Mucosa of rectum (tissue), 2 donors: Measurements from ENCODE around the gene UBE2L3.
A peak's percentile ranks its signal among the peaks of the same experiment; 100 is the strongest.
"Not testable (repeated sequence)": the region's sequence is repeated elsewhere in the genome, so short reads cannot be mapped to it uniquely, and the experiment has no call there.

ENCODE experiments used
- H3K27ac ChIP-seq, 2 donors: one replicate each; pipeline ENCODE4 v1.7.0; 2013; ENCODE audit warnings: inconsistent platforms in 2 of 2, low read depth in 2 of 2, low read length in 2 of 2
- H3K27me3 ChIP-seq, 2 donors: one replicate each; pipeline ENCODE4 v1.7.0; 2013; ENCODE audit warnings: low read length in 2 of 2; ENCODE audit not compliant: control insufficient read depth in 2 of 2, insufficient read depth in 2 of 2
- H3K36me3 ChIP-seq, 2 donors: one replicate each; pipeline ENCODE4 v1.7.0; 2013; ENCODE audit warnings: low read length in 2 of 2; ENCODE audit not compliant: control insufficient read depth in 2 of 2, insufficient read depth in 2 of 2
- H3K4me1 ChIP-seq, 2 donors: one replicate each; pipeline ENCODE4 v1.7.0; 2013; ENCODE audit warnings: low read length in 2 of 2, mild to moderate bottlenecking in 1 of 2; ENCODE audit not compliant: control insufficient read depth in 2 of 2, insufficient read depth in 2 of 2
- H3K4me3 ChIP-seq, 2 donors: one replicate each; pipeline ENCODE4 v1.7.0; 2013; ENCODE audit warnings: low read length in 2 of 2
- H3K9ac ChIP-seq, 2 donors: one replicate each; pipeline ENCODE4 v1.7.0; 2013; ENCODE audit warnings: low read length in 2 of 2, low read depth in 1 of 2, mild to moderate bottlenecking in 1 of 2
- H3K9me3 ChIP-seq, 2 donors: one replicate each; pipeline ENCODE4 v1.7.0; 2013; ENCODE audit warnings: low read length in 2 of 2; ENCODE audit not compliant: control insufficient read depth in 2 of 2
- donor health status: healthy.
- donor health status: Normal muscosa, but diverticular disease.

UBE2L3 gene

GRCh38 chr22:21636629-21637218 is 69.2 kb downstream of the UBE2L3 start:
- Histone ChIP-seq H3K4me3 (no peak overlapping the region), H3K9me3 (no peaks in the 10 kb centered on the region), H3K27me3 (no peaks in the 10 kb centered on the region), H3K27ac (no peak overlapping the region), H3K9ac (no peak overlapping the region), H3K36me3 (no peaks in the 10 kb centered on the region), H3K4me1 (peaks cover 7% of the 10 kb centered on the region in 2 donors)

GRCh38 chr22:21637450-21637849 is 69.9 kb downstream of the UBE2L3 start:
- not testable (repeated sequence) for H3K27ac ChIP-seq, H3K9me3 ChIP-seq, H3K9ac ChIP-seq, H3K36me3 ChIP-seq, H3K27me3 ChIP-seq, H3K4me3 ChIP-seq
- peaks cover 7 to 10% of the 10 kb centered on the region in 2 donors for H3K4me1 ChIP-seq

- Histone ChIP-seq H3K36me3 (peaks cover 0 to 6% of the 10 kb centered on the region in 2 donors), H3K9me3 (no peaks in the 10 kb centered on the region), H3K4me3 (no peak overlapping the region), H3K27me3 (no peaks in the 10 kb centered on the region), H3K27ac (no peak overlapping the region), H3K4me1 (peaks cover 17 to 18% of the 10 kb centered on the region in 2 donors), H3K9ac (no peak overlapping the region)
These were observed 71.8 kb downstream of the UBE2L3 start for GRCh38 chr22:21639359-21639758.

GRCh38 chr22:21640810-21641209 is 73.3 kb downstream of the UBE2L3 start:
- H3K27ac ChIP-seq: no peak overlapping the region
- no peak overlapping the region for H3K4me3 ChIP-seq
- no peaks in the 10 kb centered on the region for H3K9me3 ChIP-seq
- H3K4me1 ChIP-seq: peaks cover 17 to 18% of the 10 kb centered on the region in 2 donors
- peak overlapping the region in 1 of 2 donors; percentile 63 for H3K9ac ChIP-seq
- no peaks in the 10 kb centered on the region for H3K27me3 ChIP-seq
- peaks cover 0 to 11% of the 10 kb centered on the region in 2 donors for H3K36me3 ChIP-seq

- Histone ChIP-seq H3K4me3 (peak overlapping the region; percentile 65 to 68), H3K27me3 (no peaks in the 10 kb centered on the region), H3K36me3 (peaks cover 0 to 11% of the 10 kb centered on the region in 2 donors), H3K27ac (peak overlapping the region; percentile 40 to 54), H3K4me1 (peaks cover 18% of the 10 kb centered on the region in 2 donors), H3K9ac (peak overlapping the region; percentile 63), H3K9me3 (no peaks in the 10 kb centered on the region)
These were observed 73.9 kb downstream of the UBE2L3 start for GRCh38 chr22:21641417-21641788.

- Histone ChIP-seq H3K9ac (peak within 1 kb of the TSS; percentile 63 to 73), H3K27me3 (no peaks in the 10 kb centered on the region), H3K4me1 (peaks cover 18 to 20% of the 10 kb centered on the region in 2 donors), H3K27ac (peak within 1 kb of the TSS; percentile 69 to 74), H3K4me3 (peak within 1 kb of the TSS; percentile 80 to 85), H3K36me3 (peaks cover 0 to 11% of the 10 kb centered on the region in 2 donors), H3K9me3 (no peaks in the 10 kb centered on the region)
These were observed 74.5 kb downstream of the UBE2L3 start, which contains the start of gene SDF2L1 for GRCh38 chr22:21641789-21642583. Gene SDF2L1, plus strand, starts transcription at chr22:21642302. Its CDS starts 35 bp downstream, at chr22:21642337.

- peak overlapping the region; percentile 53 to 73 for H3K9ac ChIP-seq
- peak overlapping the region; percentile 80 to 85 for H3K4me3 ChIP-seq
- H3K27me3 ChIP-seq: no peaks in the 10 kb centered on the region
- H3K27ac ChIP-seq: peak overlapping the region; percentile 69 to 74
- no peaks in the 10 kb centered on the region for H3K9me3 ChIP-seq
- peaks cover 18 to 20% of the 10 kb centered on the region in 2 donors for H3K4me1 ChIP-seq
- peaks cover 0 to 11% of the 10 kb centered on the region in 2 donors for H3K36me3 ChIP-seq
These were observed 75.3 kb downstream of the UBE2L3 start for GRCh38 chr22:21642584-21643448.

GRCh38 chr22:21643533-21644357 is 76.2 kb downstream of the UBE2L3 start:
- Histone ChIP-seq H3K27ac (no peak overlapping the region), H3K4me1 (peaks cover 18 to 20% of the 10 kb centered on the region in 2 donors), H3K9me3 (no peaks in the 10 kb centered on the region), H3K27me3 (no peaks in the 10 kb centered on the region), H3K36me3 (peaks cover 0 to 11% of the 10 kb centered on the region in 2 donors), H3K4me3 (peak overlapping the region; percentile 80 to 85), H3K9ac (peak overlapping the region in 1 of 2 donors; percentile 73)

GRCh38 chr22:21645513-21645912 is 78.0 kb downstream of the UBE2L3 start:
- H3K36me3 ChIP-seq: peaks cover 0 to 14% of the 10 kb centered on the region in 2 donors
- H3K9ac ChIP-seq, H3K9me3 ChIP-seq, H3K27me3 ChIP-seq, H3K27ac ChIP-seq, H3K4me3 ChIP-seq: not testable (repeated sequence)
- H3K4me1 ChIP-seq: peaks cover 18 to 20% of the 10 kb centered on the region in 2 donors
